Esophagus muscularis mucosa (tissue), 4 donors: ENCODE measurements around the gene ZBTB46.

Source experiments
- EP300 ChIP-seq: sonication (generic); formaldehyde crosslinking; IDR thresholded peaks from one replicate; pipeline ENCODE4 v1.6.1; 2017; ENCODE audit warnings: antibody characterized with exemption
- POLR2A ChIP-seq: fragments of 450-650 bp; IDR thresholded peaks from one replicate; pipeline ENCODE4 v1.6.1; 2017; ENCODE audit warnings: antibody characterized with exemption, moderate library complexity, mild to moderate bottlenecking, low read depth
- TF ChIP-seq, protein P1 (sequence below), 3 experiments: fragments of 200-600 bp in 2 of 3; fragments of 450-650 bp in 1 of 3; sonication (generic) in 2 of 3; IDR thresholded peaks; one replicate each; pipeline ENCODE4 v1.5.1; 2017 to 2019; ENCODE audit warnings: antibody characterized with exemption in 3 of 3, mild to moderate bottlenecking in 2 of 3, moderate library complexity in 1 of 3

DNA sequence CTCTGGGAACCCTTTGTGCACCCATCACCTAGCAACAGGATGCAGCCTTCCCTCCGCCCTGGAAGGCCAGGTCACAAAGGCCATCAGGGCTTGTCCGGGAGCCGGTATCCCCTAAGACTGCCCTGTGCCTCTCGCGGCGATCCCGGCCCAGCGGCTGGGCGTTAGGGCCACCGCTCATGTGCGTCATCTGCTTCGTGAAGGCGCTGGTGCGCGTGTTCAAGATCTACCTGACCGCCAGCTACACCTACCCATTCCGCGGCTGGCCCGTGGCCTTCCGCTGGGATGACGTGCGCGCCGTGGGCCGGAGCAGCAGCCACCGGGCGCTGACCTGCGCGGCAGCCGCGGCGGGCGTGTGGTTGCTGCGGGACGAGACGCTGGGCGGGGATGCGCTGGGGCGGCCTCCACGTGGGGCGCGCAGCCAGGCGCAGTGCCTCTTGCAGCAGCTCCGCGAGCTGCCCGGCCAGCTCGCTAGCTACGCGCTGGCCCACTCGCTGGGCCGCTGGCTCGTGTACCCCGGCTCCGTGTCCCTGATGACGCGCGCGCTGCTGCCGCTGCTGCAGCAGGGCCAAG, 30.4 kb upstream of the ZBTB46 start, which contains the start of gene ABHD16B:
- TF ChIP-seq, protein P1, sequence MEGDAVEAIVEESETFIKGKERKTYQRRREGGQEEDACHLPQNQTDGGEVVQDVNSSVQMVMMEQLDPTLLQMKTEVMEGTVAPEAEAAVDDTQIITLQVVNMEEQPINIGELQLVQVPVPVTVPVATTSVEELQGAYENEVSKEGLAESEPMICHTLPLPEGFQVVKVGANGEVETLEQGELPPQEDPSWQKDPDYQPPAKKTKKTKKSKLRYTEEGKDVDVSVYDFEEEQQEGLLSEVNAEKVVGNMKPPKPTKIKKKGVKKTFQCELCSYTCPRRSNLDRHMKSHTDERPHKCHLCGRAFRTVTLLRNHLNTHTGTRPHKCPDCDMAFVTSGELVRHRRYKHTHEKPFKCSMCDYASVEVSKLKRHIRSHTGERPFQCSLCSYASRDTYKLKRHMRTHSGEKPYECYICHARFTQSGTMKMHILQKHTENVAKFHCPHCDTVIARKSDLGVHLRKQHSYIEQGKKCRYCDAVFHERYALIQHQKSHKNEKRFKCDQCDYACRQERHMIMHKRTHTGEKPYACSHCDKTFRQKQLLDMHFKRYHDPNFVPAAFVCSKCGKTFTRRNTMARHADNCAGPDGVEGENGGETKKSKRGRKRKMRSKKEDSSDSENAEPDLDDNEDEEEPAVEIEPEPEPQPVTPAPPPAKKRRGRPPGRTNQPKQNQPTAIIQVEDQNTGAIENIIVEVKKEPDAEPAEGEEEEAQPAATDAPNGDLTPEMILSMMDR (IDR thresholded peaks at IDR 0.05): no peak
- TF ChIP-seq POLR2A: no peak
- no peak for TF ChIP-seq EP300
